HepG2 (cell line): Measurements from ENCODE around the gene ERLIN1. TPM values are rescaled to one million over a fixed set of nuclear protein-coding genes. Genes with fewer than 3 reads are reported as not detected.

ENCODE experiments used
- ATAD3A ChIP-seq: sonication (generic); formaldehyde crosslinking; IDR thresholded peaks from 2 replicates; pipeline ENCODE4 v1.4.0; 2020; ENCODE audit warnings: missing genetic modification reagents
- DDIT3 ChIP-seq: sonication (generic); formaldehyde crosslinking; IDR thresholded peaks from 2 replicates; pipeline ENCODE4 v1.4.0; 2020; ENCODE audit warnings: mild to moderate bottlenecking, missing genetic modification reagents
- ELF1 ChIP-seq: sonication (generic); formaldehyde crosslinking; IDR thresholded peaks from 2 replicates; pipeline ENCODE4 v1.4.0; 2020; ENCODE audit warnings: missing genetic modification reagents
- HHEX ChIP-seq: IDR thresholded peaks from 2 replicates; pipeline ENCODE4 v1.6.1; 2016; ENCODE audit warnings: control low read depth
- IKZF4 ChIP-seq: sonication (generic); formaldehyde crosslinking; IDR thresholded peaks from 2 replicates; pipeline ENCODE4 v1.5.1; 2020; ENCODE audit warnings: borderline replicate concordance, mild to moderate bottlenecking, low read depth, missing genetic modification reagents; ENCODE audit errors: not compliant biosample characterization
- ZC3H13 ChIP-seq: sonication (generic); formaldehyde crosslinking; IDR thresholded peaks from 2 replicates; pipeline ENCODE4 v1.8.1; 2023; ENCODE audit warnings: mild to moderate bottlenecking, missing genetic modification reagents, moderate library complexity
- ZNF136 ChIP-seq: sonication (generic); formaldehyde crosslinking; IDR thresholded peaks from 2 replicates; pipeline ENCODE4 v1.8.1; 2022; ENCODE audit warnings: low read depth, mild to moderate bottlenecking, moderate library complexity, missing genetic modification reagents
- ZNF24 ChIP-seq: fragments of 450-650 bp; IDR thresholded peaks from 2 replicates; pipeline ENCODE4 v1.6.1; 2017; ENCODE audit warnings: antibody characterized with exemption, mild to moderate bottlenecking
- ZNF253 ChIP-seq: sonication (generic); formaldehyde crosslinking; IDR thresholded peaks from 2 replicates; pipeline ENCODE4 v1.8.0; 2022; ENCODE audit warnings: mild to moderate bottlenecking, missing genetic modification reagents, borderline replicate concordance
- ZNF281 ChIP-seq: sonication (generic); formaldehyde crosslinking; IDR thresholded peaks from 2 replicates; pipeline ENCODE4 v1.4.0; 2020; ENCODE audit warnings: missing genetic modification reagents, borderline replicate concordance
- ZNF503 ChIP-seq: sonication (generic); formaldehyde crosslinking; IDR thresholded peaks from 2 replicates; pipeline ENCODE4 v1.4.0; 2020; ENCODE audit warnings: missing genetic modification reagents
- ZNF589 ChIP-seq: sonication (generic); formaldehyde crosslinking; conservative IDR thresholded peaks from 2 replicates; pipeline ENCODE4 v1.8.0; 2022; ENCODE audit warnings: mild to moderate bottlenecking, moderate library complexity, missing genetic modification reagents
- ZNF672 ChIP-seq: sonication (generic); formaldehyde crosslinking; IDR thresholded peaks from 2 replicates; pipeline ENCODE4 v1.8.1; 2022; ENCODE audit warnings: missing genetic modification reagents
- ZSCAN21 ChIP-seq: sonication (generic); formaldehyde crosslinking; IDR thresholded peaks from 2 replicates; pipeline ENCODE4 v1.8.0; 2022; ENCODE audit warnings: mild to moderate bottlenecking, missing genetic modification reagents, moderate library complexity, borderline replicate concordance
- polyA plus RNA-seq, 8 experiments: library from polyadenylated mRNA; depleted of rRNA in 3 of 8; stranded (reverse) in 7 of 8; unstranded in 1 of 8; fragments of >200 nt; fragmentation: Illumina TruSeq in 4 of 8; extraction: Trizol in 4 of 8; gene quantifications; 2 replicates each; pipeline versions ENCODE4 v1.2.1 to v1.2.3, GENCODE V29; 2011 to 2016; ENCODE audit warnings: low read depth in 4 of 8, missing spikeins in 1 of 8, mixed read lengths in 1 of 8; ENCODE audit not compliant: insufficient read depth in 1 of 8
- total RNA-seq, 5 experiments: library from RNA; depleted of rRNA; stranded (reverse); fragments of >200 nt; fragmentation: Illumina TruSeq; extraction: Trizol; gene quantifications; 2 replicates each; pipeline ENCODE4 v1.2.3, GENCODE V29; 2016; ENCODE audit warnings: low read depth in 1 of 5
- TF ChIP-seq, protein P1 (sequence below): sonication (generic); formaldehyde crosslinking; IDR thresholded peaks from 2 replicates; pipeline ENCODE4 v1.4.0; 2020; ENCODE audit warnings: missing genetic modification reagents
- TF ChIP-seq, protein P2 (sequence below): sonication (generic); formaldehyde crosslinking; IDR thresholded peaks from 2 replicates; pipeline ENCODE4 v1.5.0; 2020; ENCODE audit warnings: mild to moderate bottlenecking, missing genetic modification reagents

The ERLIN1 gene
- total and polyA plus RNA-seq, 2 of the 13 experiments (the other 11 are each of a cell fraction or from before 2014, with no cell fraction given), result 56.8 to 69.3 TPM

DNA sequence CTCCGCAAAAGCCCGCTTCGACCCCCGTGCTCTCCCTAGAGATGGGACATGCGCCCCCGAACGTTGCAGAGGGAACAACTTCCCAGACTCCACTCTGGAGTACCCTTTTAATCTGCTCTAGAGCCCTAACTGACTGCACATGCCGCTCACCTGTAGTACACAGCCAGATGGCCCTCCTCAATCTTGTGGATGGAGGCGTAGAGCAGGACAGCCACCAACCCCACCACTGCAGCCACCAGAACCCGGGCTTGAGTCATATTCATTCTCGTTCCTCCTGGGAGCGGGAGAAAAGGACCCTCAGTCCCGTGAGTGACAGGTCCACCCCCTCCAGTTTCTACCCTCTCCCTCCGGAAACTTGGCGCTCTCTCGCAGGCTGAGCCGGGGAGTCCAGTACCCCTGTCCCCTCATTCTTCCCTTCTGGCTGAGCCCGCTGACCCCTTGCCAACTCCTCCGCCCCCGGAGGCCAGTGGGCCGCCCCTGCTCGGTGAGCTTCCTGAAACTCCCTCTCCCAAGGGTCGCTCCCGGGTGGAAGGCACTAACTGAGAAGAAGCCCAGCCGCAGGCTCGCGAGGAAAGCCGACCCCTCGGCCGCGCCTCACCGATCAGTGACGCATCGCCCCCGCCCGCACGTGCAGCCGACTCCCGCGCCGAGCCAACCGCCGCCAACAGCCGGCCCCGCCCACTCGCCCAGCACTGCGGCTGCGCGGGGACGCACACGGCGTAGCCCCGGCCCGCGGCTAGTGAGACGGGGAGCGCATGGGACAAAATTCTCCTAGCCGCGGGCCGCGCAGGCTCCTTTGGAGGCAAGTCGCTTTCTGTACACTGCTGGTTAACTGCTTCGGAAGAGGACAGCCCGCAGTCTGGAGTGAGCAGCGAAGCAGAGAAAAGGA, at the start of gene ERLIN1 (continued):
- peak; percentile 95 for TF ChIP-seq ZNF589 (CRISPR knock-in tag)
- TF ChIP-seq HHEX (CRISPR knock-in tag), result no peak
- TF ChIP-seq ZNF503, result peak; percentile 61; the same call in 1 of the 2 replicates
- TF ChIP-seq, protein P1, sequence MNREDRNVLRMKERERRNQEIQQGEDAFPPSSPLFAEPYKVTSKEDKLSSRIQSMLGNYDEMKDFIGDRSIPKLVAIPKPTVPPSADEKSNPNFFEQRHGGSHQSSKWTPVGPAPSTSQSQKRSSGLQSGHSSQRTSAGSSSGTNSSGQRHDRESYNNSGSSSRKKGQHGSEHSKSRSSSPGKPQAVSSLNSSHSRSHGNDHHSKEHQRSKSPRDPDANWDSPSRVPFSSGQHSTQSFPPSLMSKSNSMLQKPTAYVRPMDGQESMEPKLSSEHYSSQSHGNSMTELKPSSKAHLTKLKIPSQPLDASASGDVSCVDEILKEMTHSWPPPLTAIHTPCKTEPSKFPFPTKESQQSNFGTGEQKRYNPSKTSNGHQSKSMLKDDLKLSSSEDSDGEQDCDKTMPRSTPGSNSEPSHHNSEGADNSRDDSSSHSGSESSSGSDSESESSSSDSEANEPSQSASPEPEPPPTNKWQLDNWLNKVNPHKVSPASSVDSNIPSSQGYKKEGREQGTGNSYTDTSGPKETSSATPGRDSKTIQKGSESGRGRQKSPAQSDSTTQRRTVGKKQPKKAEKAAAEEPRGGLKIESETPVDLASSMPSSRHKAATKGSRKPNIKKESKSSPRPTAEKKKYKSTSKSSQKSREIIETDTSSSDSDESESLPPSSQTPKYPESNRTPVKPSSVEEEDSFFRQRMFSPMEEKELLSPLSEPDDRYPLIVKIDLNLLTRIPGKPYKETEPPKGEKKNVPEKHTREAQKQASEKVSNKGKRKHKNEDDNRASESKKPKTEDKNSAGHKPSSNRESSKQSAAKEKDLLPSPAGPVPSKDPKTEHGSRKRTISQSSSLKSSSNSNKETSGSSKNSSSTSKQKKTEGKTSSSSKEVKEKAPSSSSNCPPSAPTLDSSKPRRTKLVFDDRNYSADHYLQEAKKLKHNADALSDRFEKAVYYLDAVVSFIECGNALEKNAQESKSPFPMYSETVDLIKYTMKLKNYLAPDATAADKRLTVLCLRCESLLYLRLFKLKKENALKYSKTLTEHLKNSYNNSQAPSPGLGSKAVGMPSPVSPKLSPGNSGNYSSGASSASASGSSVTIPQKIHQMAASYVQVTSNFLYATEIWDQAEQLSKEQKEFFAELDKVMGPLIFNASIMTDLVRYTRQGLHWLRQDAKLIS (CRISPR knock-in tag), result no peak
- TF ChIP-seq ZNF136, result no peak
- TF ChIP-seq, protein P2, sequence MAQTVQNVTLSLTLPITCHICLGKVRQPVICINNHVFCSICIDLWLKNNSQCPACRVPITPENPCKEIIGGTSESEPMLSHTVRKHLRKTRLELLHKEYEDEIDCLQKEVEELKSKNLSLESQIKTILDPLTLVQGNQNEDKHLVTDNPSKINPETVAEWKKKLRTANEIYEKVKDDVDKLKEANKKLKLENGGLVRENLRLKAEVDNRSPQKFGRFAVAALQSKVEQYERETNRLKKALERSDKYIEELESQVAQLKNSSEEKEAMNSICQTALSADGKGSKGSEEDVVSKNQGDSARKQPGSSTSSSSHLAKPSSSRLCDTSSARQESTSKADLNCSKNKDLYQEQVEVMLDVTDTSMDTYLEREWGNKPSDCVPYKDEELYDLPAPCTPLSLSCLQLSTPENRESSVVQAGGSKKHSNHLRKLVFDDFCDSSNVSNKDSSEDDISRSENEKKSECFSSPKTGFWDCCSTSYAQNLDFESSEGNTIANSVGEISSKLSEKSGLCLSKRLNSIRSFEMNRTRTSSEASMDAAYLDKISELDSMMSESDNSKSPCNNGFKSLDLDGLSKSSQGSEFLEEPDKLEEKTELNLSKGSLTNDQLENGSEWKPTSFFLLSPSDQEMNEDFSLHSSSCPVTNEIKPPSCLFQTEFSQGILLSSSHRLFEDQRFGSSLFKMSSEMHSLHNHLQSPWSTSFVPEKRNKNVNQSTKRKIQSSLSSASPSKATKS, result no peak; the same call in 1 of the 2 replicates
- no peak for TF ChIP-seq ZNF281 (CRISPR knock-in tag)
- TF ChIP-seq ATAD3A (CRISPR knock-in tag), result no peak
- TF ChIP-seq ELF1 (CRISPR knock-in tag), result peak; percentile 43; the same call in 1 of the 2 replicates
- TF ChIP-seq ZC3H13 (CRISPR knock-in tag), result peak; percentile 96
- no peak for TF ChIP-seq DDIT3 (CRISPR knock-in tag)
- TF ChIP-seq ZNF24, result 0 out of 2 replicates have a peak, but pooled peaks have one; percentile 13
- 0 out of 2 replicates have a peak, but pooled peaks have one; percentile 60 for TF ChIP-seq ZNF253 (CRISPR knock-in tag)
- TF ChIP-seq ZNF672 (CRISPR knock-in tag), result peak; percentile 93
- peak; percentile 92 for TF ChIP-seq IKZF4 (CRISPR knock-in tag)
- peak; percentile 79 for TF ChIP-seq ZSCAN21
